Renal pelvis (tissue), 4 donors: Measurements from ENCODE around the gene AGPAT1. TPM values are rescaled to one million over a fixed set of nuclear protein-coding genes. Genes with fewer than 3 reads are reported as not detected.
"Not testable (repeated sequence)": the region's sequence is repeated elsewhere in the genome, so short reads cannot be mapped to it uniquely, and the experiment has no call there.

ENCODE experiments used
- DNase-seq: peaks from one replicate; pipeline ENCODE4 v3.0.0-alpha.2; 2013
- polyA plus RNA-seq, 3 donors: library from polyadenylated mRNA; unstranded; fragments of 120-200 nt; gene quantifications; one replicate each; pipeline ENCODE4 v1.2.1, GENCODE V29; 2013; ENCODE audit not compliant: insufficient read length in 3 of 3

AGPAT1 gene
- polyA plus RNA-seq, 3 donors = 108 to 122 (median 116) TPM

DNA sequence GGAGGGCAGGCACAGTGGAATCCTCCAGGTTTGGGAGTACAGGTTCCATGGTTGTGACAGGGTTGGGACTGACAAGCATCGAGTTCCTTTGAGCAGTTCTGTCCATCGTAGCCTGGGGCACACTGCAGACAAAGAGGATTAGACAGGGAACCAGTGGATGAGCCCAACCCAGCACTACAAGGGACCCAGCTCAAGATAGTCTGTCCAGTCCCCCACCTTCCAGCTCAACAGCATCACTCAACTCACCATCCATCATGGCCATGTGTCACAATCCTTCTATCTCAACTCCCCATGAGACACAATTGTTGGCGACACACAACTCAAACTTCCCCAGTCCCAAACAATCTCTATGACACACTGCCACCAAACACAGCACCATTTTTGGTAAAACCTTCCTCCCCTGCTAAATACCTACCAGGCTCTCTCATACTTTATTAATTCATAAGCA is 28.4 kb upstream of the AGPAT1 start:
- no peak for DNase-seq

DNA sequence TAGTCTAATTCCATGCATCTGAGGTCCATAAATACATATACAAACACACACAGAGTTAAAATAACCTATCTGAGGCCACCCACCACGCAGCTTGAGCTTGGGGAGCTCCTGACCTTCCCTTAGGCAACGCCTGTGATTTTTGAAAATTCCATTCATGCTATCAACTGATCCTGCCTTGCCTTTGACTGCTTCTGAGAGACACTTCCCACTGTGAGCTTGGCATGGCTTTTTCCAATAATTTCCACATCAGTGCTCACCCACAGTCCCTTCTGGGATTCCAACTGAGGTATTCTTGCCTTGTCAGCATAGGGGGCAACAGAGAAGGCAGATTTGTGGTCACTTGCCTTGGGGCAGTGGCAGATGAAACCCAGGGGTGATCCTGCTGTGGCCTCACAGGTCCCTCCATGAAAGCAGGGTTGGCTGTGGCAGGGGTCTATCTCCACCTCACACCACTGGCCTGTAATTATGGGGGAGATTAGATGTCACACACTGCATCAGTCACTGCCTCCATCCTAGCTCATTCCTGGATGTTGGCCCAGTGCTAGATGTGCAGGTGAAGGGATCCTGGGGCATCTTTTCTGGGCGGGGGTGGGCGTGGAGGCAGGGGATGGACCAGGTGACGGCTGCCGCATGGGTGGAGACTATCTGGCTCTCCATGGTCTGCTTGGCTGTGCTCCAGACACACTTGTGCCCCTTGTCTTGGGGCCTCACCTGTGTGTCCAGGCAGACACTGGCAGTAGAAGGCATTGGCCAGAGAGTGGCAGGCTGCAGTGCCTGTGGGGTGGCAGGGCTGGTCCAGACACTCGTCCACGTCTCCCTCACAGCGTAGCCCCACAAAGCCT is 27.8 kb upstream of the AGPAT1 start:
- DNase-seq = no peak

DNA sequence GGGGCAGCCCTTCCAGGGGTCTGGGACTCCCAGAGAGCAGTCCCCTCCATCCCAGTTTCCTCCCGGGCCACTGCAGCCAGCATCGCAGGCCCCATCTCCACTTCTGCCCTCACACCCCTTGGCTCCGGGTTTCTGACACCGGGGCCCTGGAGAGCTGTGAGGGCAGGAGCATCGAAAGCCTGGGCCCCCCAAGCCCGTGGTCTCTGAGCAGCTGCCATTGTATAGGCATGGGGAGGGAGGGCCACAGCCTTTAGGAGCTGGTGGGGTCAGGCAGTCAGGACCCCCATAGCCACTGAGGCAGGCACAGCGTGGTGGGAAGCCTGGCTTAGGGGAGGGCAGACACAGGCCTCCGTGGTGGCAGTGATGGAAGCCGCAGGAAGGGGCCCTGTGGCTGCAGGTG is 26.3 kb upstream of the AGPAT1 start:
- no peak for DNase-seq

DNA sequence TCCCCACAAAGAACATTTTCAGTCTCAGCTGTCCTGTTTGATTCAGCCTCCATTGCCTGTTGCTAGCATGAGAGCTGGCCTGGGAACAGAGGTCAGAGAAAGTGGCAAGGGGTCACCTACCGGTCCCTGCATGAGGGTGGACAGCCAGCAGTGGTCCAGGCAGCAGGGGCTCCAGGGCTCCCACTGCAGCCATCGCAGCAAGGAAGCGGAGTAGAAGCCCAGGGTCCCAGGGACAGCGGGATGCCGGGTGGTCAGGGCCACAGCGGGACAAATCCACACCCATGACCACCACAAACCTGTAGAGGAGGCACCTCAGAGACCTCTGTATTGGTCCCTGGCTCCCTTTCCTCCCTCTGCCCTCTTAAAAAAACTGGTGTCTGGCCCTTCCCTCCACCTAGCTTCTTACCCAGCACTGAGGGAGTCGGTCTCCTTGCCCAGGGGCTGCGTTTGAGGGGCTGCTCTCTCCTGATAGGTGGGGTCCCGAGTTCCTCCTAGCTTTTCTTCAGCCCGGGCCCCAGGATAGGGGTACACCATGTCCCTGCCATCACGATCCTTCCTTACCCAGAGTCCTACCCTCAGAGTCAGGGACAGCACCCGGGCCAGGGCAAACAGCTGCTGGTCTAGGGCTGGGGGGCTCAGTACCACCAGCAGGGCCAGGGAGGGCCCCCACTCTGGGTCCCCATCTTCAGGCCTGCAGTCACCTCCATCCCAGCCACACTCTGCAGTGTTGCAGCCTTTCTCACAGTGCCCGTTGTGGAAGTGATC is 25.0 kb upstream of the AGPAT1 start:
- DNase-seq = no peak

DNA sequence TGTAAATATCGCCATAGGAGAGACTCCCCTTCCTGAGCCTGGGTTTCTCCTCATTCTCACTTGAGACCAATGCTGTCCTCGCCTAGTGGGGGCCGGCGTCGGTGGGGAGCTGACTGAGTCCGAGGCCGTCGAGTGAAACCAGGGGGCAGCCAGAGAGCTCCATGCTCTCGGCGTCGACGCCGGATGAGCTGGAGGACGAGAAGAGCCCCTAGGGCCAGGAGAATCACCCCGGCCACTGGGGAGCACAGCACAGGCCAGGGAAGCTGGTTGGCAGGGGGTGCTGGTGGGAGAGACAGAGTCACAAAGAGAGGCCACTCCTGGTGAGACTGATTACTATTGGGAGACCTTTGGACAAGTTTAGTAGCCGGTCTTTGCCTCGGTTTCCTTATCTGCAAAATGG is 23.0 kb upstream of the AGPAT1 start:
- DNase-seq = no peak

DNA sequence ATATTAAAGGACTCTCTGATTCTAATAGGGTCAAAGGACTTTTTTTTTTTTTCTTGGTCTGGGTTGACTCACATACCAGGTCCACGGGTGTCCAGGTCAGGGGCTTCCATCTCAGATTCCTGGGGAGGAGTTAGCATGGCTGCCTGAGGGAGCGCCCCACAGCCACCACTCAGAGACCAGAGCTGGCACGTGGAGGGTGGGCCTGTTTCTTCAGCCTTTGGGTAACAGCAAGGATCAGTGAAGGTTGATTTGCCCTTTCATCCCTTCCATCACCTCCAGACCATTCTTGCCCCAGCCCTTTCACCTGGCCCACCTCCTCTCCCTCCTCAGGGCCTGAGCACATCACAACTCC is 22.4 kb upstream of the AGPAT1 start:
- DNase-seq = no peak

DNA sequence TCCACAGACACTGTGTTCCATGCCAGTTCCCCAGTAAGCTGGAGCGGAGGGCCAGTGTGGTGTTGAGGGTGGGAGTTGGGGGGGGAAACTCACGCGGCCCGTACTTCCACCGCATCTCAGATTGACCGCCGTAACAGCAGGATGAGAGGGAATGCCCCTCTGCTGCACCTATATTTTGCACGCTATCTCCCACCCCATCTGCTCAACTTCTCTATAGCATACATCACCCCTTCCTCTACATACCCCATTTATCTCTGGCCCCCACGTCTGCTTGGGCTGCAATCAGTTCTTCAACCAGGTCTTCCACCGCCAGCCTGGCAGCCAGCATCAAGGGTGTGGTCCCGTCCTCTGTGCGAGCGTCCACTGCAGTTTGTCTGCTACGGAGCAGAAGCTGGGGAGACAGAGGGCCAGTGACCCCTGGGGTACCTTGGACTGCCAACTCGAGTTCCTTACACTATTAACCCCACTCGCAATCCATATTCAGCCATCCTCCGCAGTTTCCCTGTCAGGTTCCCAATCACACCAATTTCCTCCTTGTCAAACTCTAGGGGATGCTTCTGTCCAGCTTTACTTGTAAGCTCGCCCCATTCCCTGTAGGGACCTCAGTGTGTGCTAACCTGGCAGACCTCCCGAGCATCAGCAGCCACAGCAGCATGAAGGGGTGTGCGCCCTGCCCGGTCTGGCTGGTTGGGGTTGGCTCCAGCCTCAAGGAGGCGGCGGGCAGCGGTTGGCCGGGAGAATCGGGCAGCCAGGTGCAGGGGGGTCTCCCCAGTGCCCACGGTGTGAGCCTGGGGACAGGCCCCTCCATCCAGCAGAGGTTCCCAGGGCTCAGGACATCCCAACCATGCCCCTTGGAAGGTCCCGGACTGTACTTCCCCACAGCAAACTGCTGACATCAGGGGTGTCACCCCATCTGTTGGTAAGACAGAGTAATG is 21.1 kb upstream of the AGPAT1 start:
- no peak for DNase-seq

DNA sequence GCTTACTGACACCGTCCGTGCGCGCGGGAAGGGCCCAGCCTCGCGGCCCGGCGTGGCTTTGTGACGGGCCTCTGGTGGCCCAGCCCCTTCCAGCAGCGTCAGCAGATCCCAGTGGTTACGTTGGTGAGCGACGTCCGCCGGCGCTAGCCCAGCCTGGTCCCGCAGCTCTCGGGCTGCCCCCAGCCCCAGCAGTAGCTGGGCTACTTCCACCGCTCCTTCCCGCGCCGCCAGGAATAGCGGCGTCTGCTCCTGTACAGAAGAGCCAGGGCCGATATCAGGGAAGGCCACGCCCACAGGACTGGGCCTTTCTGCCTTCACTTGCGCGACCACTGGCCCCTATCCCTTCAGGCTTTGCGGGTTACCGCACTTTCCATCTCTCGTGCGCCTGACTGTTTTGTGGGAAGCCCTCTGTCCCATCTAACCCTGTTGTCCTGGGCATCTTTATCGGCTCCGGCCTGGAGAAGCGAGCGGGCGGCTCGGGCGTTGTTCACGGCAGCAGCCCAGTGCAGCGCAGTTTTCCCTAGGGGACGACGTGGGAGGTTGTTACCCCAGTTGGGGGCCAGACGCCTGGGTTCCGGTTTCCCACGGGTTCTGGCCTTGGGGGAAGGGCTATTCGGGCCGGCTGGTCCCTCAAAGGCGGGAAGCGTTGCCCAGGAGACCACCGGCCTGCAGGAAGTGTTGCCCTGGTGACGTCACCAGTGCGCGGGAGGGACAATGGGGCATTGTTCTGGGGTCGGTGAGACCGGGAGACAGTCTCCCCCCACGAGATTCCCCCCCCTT is 20.2 kb upstream of the AGPAT1 start:
- DNase-seq = peak; percentile 95

DNA sequence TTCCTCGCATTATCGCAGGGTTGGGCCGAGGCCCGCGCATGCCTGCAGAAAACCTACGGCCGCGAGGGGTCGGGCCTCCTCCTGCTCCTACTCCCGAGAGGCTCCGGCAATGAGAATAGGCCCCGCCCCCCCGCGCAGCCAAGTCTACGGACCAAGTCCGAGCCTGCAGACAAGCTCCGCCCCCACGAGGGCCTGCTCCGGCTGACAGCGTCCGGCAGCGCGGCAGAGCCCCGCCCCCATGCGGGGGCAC is 19.7 kb upstream of the AGPAT1 start:
- peak; percentile 100 for DNase-seq

DNA sequence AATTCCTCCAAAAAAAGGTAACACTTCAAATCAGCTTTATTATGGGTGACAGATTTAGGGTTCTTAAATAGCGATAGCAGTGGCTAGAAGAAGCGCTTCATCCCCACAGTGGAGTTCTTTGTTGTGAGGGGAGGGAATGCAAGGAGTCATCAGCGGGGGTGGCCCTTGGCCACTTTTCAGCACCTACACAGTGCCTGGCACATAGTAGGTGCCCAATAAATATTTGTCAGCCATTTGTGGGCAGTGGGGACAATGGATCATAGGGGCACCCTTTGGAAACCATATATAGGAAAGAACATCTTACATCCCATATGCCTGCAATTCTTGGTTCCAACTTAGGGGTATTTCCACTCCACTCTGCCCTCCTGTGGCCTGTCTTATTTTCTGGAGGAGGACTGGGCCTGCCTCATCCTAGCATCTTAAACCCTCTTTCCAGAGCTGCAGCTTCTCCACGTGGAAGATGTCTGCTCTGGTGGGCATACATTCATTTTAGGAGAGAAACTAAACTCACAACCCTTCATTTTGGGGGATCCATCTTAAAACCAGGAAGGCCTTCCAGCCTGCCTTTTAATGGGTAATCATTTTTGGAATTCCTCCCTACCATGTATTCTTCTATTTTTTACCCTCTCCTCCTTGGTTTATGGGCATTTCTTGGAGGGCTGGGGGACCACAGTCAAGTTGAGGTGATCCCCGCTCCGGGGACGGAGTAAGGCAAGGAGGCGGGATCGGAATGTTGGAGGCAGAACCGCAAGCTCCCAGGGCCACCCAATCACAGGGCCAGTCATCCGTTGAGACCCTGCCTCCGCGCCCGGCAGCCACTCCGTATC is 19.2 kb upstream of the AGPAT1 start:
- DNase-seq = no peak

DNA sequence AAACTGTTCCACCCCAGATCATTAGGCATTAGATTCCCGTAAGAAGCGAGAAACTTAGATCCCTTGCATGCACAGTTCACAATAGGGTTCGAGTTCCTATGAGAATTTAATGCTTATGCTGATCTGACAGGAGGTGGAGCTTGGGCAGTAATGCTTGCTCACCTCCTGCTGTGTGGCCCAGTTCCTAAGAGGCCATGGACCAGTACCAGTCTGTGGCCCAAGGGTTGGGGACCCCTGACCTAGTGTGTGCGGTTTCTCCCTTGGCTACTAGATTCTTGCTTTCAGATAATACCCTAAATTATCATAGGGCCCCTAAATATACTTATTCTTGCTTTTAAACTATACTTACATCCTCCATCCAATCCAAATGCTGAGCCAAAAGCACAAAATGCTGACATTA is 18.5 kb upstream of the AGPAT1 start:
- no peak for DNase-seq

DNA sequence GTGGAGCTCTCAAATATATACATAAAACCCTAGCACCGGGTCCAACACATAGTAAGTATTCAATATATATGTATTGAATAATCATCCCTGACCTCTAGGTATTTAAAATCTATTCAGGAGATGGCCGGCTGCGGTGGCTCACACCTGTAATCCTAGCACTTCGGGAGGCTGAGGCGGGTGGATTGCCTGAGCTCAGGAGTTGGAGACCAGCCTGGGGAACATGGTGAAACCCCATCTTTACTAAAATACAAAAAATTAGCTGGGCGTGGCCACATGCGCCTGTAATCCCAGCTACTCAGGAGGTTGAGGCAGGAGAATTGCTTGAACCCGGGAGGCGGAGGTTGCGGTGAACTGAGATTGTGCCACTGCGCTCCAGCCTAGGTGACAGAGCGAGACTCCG is 17.2 kb upstream of the AGPAT1 start:
- not testable (repeated sequence) for DNase-seq

DNA sequence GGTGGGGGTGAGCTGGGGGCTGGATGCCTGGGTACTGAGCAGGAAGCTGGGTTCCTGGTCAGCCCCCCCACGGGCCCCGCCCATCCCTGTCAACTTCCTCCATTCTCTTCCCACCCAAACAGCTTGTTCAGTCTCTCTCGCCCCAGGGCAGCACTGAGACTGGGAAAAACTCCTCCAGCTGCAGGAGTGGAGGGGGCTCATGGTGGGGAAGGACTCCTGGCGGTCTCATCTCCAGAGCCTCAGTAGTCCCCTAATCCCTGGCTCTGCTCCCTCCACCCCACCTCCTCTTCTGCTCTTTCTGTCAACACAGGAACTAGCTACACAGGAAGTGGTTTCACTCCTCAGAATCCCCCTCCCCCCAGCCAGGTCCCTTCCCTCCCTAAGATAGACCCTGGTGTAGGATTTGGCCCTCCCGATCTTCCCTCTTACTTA is 16.7 kb upstream of the AGPAT1 start, which contains the start of gene GPSM3:
TSS of gene GPSM3 (minus strand) at position 36 of the 432 bp plus-strand sequence. CDS start 130 bp downstream, outside the sequence.
- no peak for DNase-seq

DNA sequence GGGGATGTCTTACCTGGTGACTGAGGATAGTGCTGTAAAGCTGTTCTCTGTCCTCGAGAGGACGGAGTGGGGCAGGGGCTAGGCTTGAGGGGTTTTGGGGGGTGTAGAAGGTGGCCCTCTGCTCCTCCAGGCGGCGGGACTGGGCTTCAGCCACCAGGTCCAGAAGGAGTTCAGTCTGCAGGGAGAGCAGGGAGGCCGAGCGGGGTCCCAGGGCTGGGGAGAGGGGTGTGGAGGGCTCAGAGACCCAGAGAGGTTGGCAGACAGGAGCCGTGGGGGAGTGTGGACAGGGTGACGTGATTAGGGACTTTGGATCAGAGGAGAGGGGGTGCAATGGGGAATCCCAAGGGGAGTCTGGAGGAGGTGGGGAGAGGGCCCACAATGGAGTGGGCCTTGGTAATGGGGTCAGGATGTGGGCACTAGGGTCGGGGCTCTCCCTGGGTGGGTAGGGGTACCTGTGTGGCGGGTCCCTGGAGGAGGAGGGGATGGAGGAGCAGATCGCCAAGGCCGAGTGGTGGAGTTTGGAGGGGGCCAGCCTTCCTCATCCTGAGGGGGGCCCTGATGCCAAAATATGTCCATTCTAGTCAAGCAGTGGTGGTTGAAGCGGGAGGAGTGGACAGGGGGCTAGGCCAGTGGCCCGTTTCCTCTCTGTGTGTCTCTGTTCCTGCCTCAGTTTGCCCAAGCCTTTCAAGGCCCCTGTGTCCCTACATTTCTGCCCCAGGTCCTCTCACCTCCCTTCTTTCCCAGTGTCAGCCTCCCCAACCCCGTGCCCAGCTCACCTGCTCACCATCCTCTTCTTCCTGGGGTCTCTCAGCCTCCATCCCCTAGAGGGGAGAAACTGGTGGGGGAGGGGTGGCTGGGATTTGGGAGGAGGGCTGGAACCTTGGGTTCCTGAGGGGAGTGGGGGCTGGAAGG is 16.1 kb upstream of the AGPAT1 start:
- no peak for DNase-seq

DNA sequence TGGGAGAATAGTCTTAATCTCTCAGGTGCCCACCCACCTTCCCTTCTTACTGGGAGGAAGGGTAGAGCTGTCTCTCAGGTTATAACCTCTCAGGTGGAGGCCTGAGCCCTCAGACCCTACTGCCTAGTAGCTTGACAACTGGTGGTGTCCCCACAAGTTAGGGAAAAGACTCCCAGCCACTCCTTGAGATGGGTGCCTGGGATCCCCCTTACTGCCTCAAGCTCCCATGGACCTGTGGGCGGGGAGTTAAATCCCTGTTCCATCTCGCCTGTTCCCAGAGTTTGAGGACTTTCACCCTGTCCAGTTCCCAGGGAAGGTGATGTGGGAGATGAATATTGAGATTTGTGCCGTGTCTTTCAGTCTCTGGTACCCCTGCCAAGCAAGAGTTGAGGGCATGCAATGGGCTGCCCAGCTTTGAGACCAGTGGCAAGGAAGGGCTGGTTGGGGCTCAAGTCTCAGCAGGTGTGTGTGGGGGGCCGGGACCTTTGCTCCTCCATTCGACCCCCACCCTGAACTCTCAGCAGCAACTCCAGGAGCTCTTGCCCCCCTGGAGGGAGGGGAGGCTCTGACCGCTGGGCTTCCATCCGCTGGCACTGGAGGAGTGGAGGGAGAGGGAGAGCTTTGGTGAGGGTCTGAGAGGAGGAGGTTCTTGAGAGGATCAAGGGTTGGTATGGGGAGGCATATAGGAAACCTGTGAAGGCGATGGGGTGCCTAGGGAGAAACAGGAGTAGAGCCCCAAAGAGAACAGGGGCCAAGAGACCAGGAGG is 15.2 kb upstream of the AGPAT1 start:
- no peak for DNase-seq

DNA sequence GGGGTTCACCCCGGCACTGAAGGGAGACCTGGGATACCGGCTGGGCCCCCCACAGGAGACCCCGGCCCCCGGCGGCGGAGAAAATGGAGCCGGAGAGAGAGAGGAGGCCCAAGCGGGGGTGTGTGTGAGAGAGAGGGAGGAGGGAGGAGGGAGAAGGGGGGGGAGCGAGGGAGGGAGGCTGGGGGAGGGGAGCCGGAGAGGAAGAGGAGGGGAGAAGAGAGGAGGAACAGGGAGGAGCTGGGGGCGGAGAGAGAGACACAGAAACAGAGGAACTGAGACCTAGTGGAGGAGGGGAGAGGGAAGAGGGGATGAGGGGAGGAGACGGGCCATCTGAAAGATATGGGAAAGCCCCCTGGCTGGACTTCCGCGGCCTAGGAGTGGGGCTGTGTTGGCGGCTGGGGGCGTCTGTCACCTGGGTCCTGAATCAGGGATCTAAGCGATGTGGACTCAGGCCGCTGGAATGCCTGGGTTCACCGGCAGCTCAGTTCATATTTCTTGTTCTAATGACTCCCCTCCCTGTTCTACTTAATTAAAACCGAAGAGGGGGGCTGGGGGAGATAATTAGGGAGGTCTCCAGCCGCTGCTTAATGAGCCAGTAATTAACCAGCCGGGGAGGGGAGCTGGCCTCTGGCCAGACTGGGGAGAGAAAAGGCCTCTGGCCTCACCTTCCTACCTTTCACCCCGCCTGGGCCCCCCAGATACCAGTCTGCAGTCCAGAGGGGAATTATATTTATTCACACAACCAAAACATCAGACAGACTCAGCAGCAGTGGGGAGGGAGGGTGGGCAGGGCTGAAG is 14.4 kb upstream of the AGPAT1 start, which contains the start of gene PBX2:
TSS of gene PBX2 (minus strand) at position 149 of the 798 bp plus-strand sequence. CDS start 287 bp downstream, outside the sequence.
- DNase-seq = peak; percentile 95

DNA sequence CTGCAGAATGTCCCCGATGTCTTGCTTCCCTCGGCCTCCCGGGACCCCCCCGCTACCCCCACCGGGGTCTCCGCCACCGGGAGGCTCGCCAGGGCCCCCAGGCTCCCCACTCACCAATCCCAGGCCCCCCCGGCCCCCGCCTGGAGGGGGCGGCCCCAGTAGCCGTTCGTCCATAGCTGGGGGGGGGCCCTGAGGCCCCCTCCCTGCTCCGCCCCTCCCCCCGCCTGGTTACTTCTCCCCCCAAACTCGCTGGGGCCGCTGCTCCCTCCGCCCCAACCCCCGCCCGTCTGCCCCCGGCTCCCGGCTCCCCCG is 13.8 kb upstream of the AGPAT1 start:
- no peak for DNase-seq
